SK-N-SH (cell line): ENCODE measurements around the gene STAT5B.

Experiments used
- ELF1 ChIP-seq: IDR thresholded peaks from 2 replicates; pipeline ENCODE4 v1.4.0; 2012
- EP300 ChIP-seq, 2 experiments: IDR thresholded peaks; 2 replicates each; pipeline versions ENCODE4 v1.4.0 to v1.6.1; 2012; ENCODE audit warnings: borderline replicate concordance in 1 of 2, low read depth in 1 of 2, low read length in 1 of 2
- SIN3A ChIP-seq: IDR thresholded peaks from 2 replicates; pipeline ENCODE4 v1.6.1; 2012; ENCODE audit warnings: low read depth, mild to moderate bottlenecking, low read length, moderate library complexity, borderline replicate concordance

DNA sequence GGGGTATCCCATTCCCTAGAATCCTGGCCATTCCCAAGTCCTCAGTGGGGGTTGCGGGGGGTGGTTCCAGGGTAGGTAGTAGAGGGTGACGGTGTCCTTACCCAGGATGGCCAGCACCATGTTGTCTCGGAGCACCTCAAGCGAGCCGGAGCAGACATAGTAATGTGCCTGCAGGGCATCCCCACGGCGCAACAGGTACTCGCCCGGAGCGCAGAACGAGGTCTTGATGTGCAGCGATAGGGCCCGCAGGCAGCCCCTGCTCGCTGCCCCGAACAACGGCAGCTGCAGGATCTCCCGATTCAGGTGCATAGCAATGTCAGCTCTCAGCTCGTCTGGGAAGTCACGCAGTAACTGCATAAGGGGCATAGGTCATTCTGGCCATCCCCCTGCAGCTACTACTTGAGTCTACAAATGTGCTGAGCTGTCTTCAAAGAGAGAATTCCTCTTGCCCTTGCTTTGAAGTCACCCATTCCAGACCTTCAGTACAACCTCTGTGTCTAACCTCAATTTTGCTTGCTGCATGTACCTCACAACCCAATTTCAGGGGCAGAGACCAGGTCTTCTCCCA lies 109.9 kb downstream of the STAT5B start:
- no peak for TF ChIP-seq SIN3A
- no peak for TF ChIP-seq ELF1
- no peak for TF ChIP-seq EP300 (IDR thresholded peaks at IDR 0.05; ENCODE audit: borderline replicate concordance in 1 of 2, low read depth in 1 of 2, low read length in 1 of 2)
